CD14-positive monocyte (primary cell): Measurements from ENCODE around the gene CCDC92B. TPM values are rescaled to one million over a fixed set of nuclear protein-coding genes. Genes with fewer than 3 reads are reported as not detected.

Experiments
- DNase-seq, 3 donors: peaks; one replicate each; pipeline ENCODE4 v3.0.0-alpha.2; 2011 to 2022
- H2AFZ ChIP-seq: 2 replicates; pipeline ENCODE4 v1.6.0; 2012; ENCODE audit warnings: mild to moderate bottlenecking, low read depth, low read length, inconsistent platforms; ENCODE audit not compliant: insufficient read depth, poor library complexity, severe bottlenecking
- H3K27ac ChIP-seq, 2 donors: 1 replicate in 1 of 2; 2 replicates in 1 of 2; pipeline ENCODE4 v1.5.1; 2012 to 2013; ENCODE audit warnings: low read length in 2 of 2, control low read depth in 1 of 2, inconsistent platforms in 1 of 2, low read depth in 1 of 2, mild to moderate bottlenecking in 1 of 2
- H3K27me3 ChIP-seq, 2 donors: one replicate each; pipeline versions ENCODE4 v1.6.0 to v1.6.1; 2011 to 2013; ENCODE audit warnings: low read length in 2 of 2; ENCODE audit not compliant: control insufficient read depth in 2 of 2, insufficient read depth in 2 of 2
- H3K36me3 ChIP-seq, 2 donors: replicated peaks in 1 of 2; 1 replicate in 1 of 2; 2 replicates in 1 of 2; pipeline versions ENCODE4 v1.5.1 to v1.6.1; 2012 to 2013; ENCODE audit warnings: low read length in 2 of 2, control low read depth in 1 of 2, inconsistent platforms in 1 of 2, mild to moderate bottlenecking in 1 of 2; ENCODE audit not compliant: insufficient read depth in 2 of 2, control insufficient read depth in 1 of 2
- H3K4me1 ChIP-seq, 2 donors: 1 replicate in 1 of 2; 2 replicates in 1 of 2; pipeline versions ENCODE4 v1.5.1 to v1.6.1; 2012 to 2013; ENCODE audit warnings: low read length in 2 of 2, control low read depth in 1 of 2, inconsistent platforms in 1 of 2, mild to moderate bottlenecking in 1 of 2, moderate library complexity in 1 of 2; ENCODE audit not compliant: insufficient read depth in 2 of 2, control insufficient read depth in 1 of 2
- H3K4me2 ChIP-seq: replicated peaks from 2 replicates; pipeline ENCODE3; 2012; ENCODE audit warnings: low read length, moderate library complexity, mild to moderate bottlenecking; ENCODE audit not compliant: poor library complexity, severe bottlenecking; ENCODE audit errors: extremely low read depth
- H3K4me3 ChIP-seq, 3 experiments: fragments of 200-600 bp in 1 of 3; sonication (generic) in 1 of 3; replicated peaks in 1 of 3; 1 replicate in 2 of 3; 2 replicates in 1 of 3; pipeline ENCODE4 v1.5.1; 2011 to 2013; ENCODE audit warnings: low read length in 3 of 3, mild to moderate bottlenecking in 3 of 3, control low read depth in 2 of 3, low read depth in 2 of 3, inconsistent platforms in 1 of 3, moderate library complexity in 1 of 3
- H3K79me2 ChIP-seq: 2 replicates; pipeline ENCODE4 v1.6.0; 2012; ENCODE audit warnings: mild to moderate bottlenecking, control low read depth, inconsistent platforms, low read length, moderate library complexity; ENCODE audit not compliant: insufficient read depth
- H3K9ac ChIP-seq: 2 replicates; pipeline ENCODE4 v1.6.0; 2017; ENCODE audit warnings: low read length, mild to moderate bottlenecking; ENCODE audit not compliant: insufficient read depth, poor library complexity, severe bottlenecking
- H3K9me3 ChIP-seq, 2 donors: replicated peaks in 1 of 2; 1 replicate in 1 of 2; 2 replicates in 1 of 2; pipeline versions ENCODE4 v1.5.1 to v1.6.1; 2012 to 2013; ENCODE audit warnings: low read length in 2 of 2, control low read depth in 1 of 2; ENCODE audit not compliant: control insufficient read depth in 1 of 2, insufficient read depth in 1 of 2
- H4K20me1 ChIP-seq: 2 replicates; pipeline ENCODE4 v1.6.0; 2012; ENCODE audit warnings: mild to moderate bottlenecking, low read length, control low read depth, moderate library complexity; ENCODE audit not compliant: insufficient read depth
- H3K27ac Mint-ChIP-seq, 7 donors: one replicate each; pipeline ENCODE4 v1.8.0; 2020; ENCODE audit warnings: mild to moderate bottlenecking in 7 of 7, mixed read lengths in 7 of 7, moderate library complexity in 6 of 7, inconsistent platforms in 2 of 7
- H3K27me3 Mint-ChIP-seq, 3 donors: one replicate each; pipeline ENCODE4 v1.8.0; 2021 to 2022; ENCODE audit warnings: low read depth in 3 of 3, mild to moderate bottlenecking in 3 of 3, mixed read lengths in 3 of 3, moderate library complexity in 3 of 3, inconsistent platforms in 1 of 3
- H3K36me3 Mint-ChIP-seq, 2 donors: one replicate each; pipeline ENCODE4 v1.8.0; 2020; ENCODE audit warnings: mixed read lengths in 2 of 2, inconsistent platforms in 1 of 2, mild to moderate bottlenecking in 1 of 2
- H3K4me1 Mint-ChIP-seq: one replicate; pipeline ENCODE4 v1.8.0; 2020; ENCODE audit warnings: mild to moderate bottlenecking, mixed read lengths
- H3K4me3 Mint-ChIP-seq, 2 donors: one replicate each; pipeline ENCODE4 v1.8.0; 2020; ENCODE audit warnings: mild to moderate bottlenecking in 2 of 2, mixed read lengths in 2 of 2, moderate library complexity in 1 of 2
- H3K9me3 Mint-ChIP-seq, 7 donors: one replicate each; pipeline ENCODE4 v1.8.0; 2020 to 2022; ENCODE audit warnings: mixed read lengths in 7 of 7, mild to moderate bottlenecking in 6 of 7, moderate library complexity in 6 of 7, inconsistent platforms in 2 of 7
- CTCF ChIP-seq: fragments of 200-600 bp; IDR thresholded peaks from one replicate; pipeline ENCODE4 v1.8.0; 2022; ENCODE audit warnings: antibody characterized with exemption, mild to moderate bottlenecking
- WGBS: methylation state at CpG from one replicate; pipeline ENCODE4 v1.1.5; 2013; ENCODE audit warnings: missing lambda C conversion rate; ENCODE audit not compliant: insufficient coverage; 5-methylcytosine and 5-hydroxymethylcytosine counted together
- intact Hi-C, 2 donors: fragments of 100-400 bp; cut with micrococcal nuclease; formaldehyde crosslinking; loops; one replicate each; pipeline versions ENCODE4 v1.15.0 to v1.15.1; 2023
- polyA plus RNA-seq, 3 donors: library from polyadenylated mRNA; depleted of rRNA in 1 of 3; unstranded in 2 of 3; stranded (reverse) in 1 of 3; fragments of 300-500 nt in 2 of 3; fragments of >200 nt in 1 of 3; fragmentation: Illumina TruSeq in 2 of 3; gene quantifications; 1 replicate in 2 of 3; 2 replicates in 1 of 3; pipeline ENCODE4 v1.2.3, GENCODE V29; 2012 to 2021

CCDC92B gene
- polyA plus RNA-seq, 3 donors: not detected

- no peak for DNase-seq
- 77% methylated on average over 7 of the region's 13 CpGs for WGBS
- Histone ChIP-seq H3K36me3 (no peaks in the 10 kb centered on the region), H3K27me3 (peaks cover 0 to 12% of the 10 kb centered on the region in 2 donors), H4K20me1 (no peaks in the 10 kb centered on the region), H3K4me1 (peaks cover 4 to 9% of the 10 kb centered on the region in 2 donors), H3K9me3 (no peaks in the 10 kb centered on the region), H3K27ac (no peak overlapping the region), H3K79me2 (no peaks in the 10 kb centered on the region), H3K9ac (no peak overlapping the region), H2AFZ (no peak overlapping the region), H3K4me3 (no peak overlapping the region), H3K4me2 (no peak overlapping the region)
- Mint-ChIP-seq H3K27me3 (peaks cover 16 to 20% (median 18%) of the 10 kb centered on the region in 3 donors), H3K27ac (peak overlapping the region in 1 of 7 donors; percentile 41), H3K4me3 (no peak overlapping the region), H3K9me3 (peaks cover 0 to 9% (median 0%) of the 10 kb centered on the region in 7 donors), H3K4me1 (peaks cover 6% of the 10 kb centered on the region), H3K36me3 (peaks cover 0 to 6% of the 10 kb centered on the region in 2 donors)
- intact Hi-C loops: no loop called here
- no peak for TF ChIP-seq CTCF
Measured at GRCh38 chr17:2718150-2718938, 31.1 kb downstream of the CCDC92B start.

- Mint-ChIP-seq H3K36me3 (peaks cover 0 to 6% of the 10 kb centered on the region in 2 donors), H3K4me3 (no peak overlapping the region), H3K4me1 (peaks cover 17% of the 10 kb centered on the region), H3K27me3 (peaks cover 0 to 4% (median 2%) of the 10 kb centered on the region in 3 donors), H3K27ac (peak overlapping the region in 1 of 7 donors; percentile 40), H3K9me3 (peaks cover 0 to under 1% (median 0%) of the 10 kb centered on the region in 7 donors)
- Histone ChIP-seq H3K4me2 (no peak overlapping the region), H3K36me3 (no peaks in the 10 kb centered on the region), H3K4me3 (no peak overlapping the region), H4K20me1 (no peaks in the 10 kb centered on the region), H3K79me2 (peaks cover 11% of the 10 kb centered on the region), H3K27me3 (no peaks in the 10 kb centered on the region), H2AFZ (peak overlapping the region; percentile 21), H3K9me3 (no peaks in the 10 kb centered on the region), H3K4me1 (peaks cover 14 to 22% of the 10 kb centered on the region in 2 donors), H3K27ac (no peak overlapping the region), H3K9ac (no peak overlapping the region)
- TF ChIP-seq CTCF: no peak
- intact Hi-C loops: no loop called here
- no peak for DNase-seq
- WGBS: no CpG with 5 or more reads among the region's 5 CpGs
Measured at GRCh38 chr17:2716649-2717048, 32.8 kb downstream of the CCDC92B start.
